Neural cell (in vitro differentiated cells): ENCODE data around the gene CDH4. TPM values are rescaled to one million over a fixed set of nuclear protein-coding genes. Genes with fewer than 3 reads are reported as not detected.

ENCODE experiments used
- H2AFZ ChIP-seq: fragments of 200-600, 300-800 bp; sonication (generic), shearing (Covaris generic); 2 replicates; pipeline ENCODE4 v1.6.0; 2014; ENCODE audit warnings: low read depth, mild to moderate bottlenecking, antibody characterized with exemption, low read length, moderate library complexity
- H3F3A ChIP-seq: fragments of 200-600 bp; shearing (Covaris generic); 2 replicates; pipeline ENCODE4 v1.6.1; 2016; ENCODE audit warnings: mild to moderate bottlenecking, moderate library complexity, mixed read lengths, antibody characterized with exemption, low read length; ENCODE audit not compliant: insufficient read depth, poor library complexity, severe bottlenecking
- H3K27ac ChIP-seq: fragments of 200-600, 300-800 bp; sonication (generic), shearing (Covaris generic); 2 replicates; pipeline ENCODE4 v1.5.1; 2014; ENCODE audit warnings: mild to moderate bottlenecking, low read length, moderate library complexity
- H3K27me3 ChIP-seq: fragments of 300-800, 200-600 bp; sonication (generic), shearing (Covaris generic); 2 replicates; pipeline ENCODE4 v1.6.0; 2014; ENCODE audit warnings: mild to moderate bottlenecking, low read depth, low read length, moderate library complexity; ENCODE audit not compliant: insufficient read depth
- H3K36me3 ChIP-seq: fragments of 300-800, 200-600 bp; sonication (generic), shearing (Covaris generic); 2 replicates; pipeline ENCODE4 v1.5.1; 2014; ENCODE audit warnings: mild to moderate bottlenecking, antibody characterized with exemption, low read length, moderate library complexity; ENCODE audit not compliant: insufficient read depth
- H3K4me2 ChIP-seq: fragments of 300-800, 200-600 bp; sonication (generic), shearing (Covaris generic); 2 replicates; pipeline ENCODE4 v1.6.0; 2014; ENCODE audit warnings: mild to moderate bottlenecking, low read length
- H3K4me3 ChIP-seq: fragments of 300-800, 200-600 bp; sonication (generic), shearing (Covaris generic); 2 replicates; pipeline ENCODE4 v1.5.1; 2014; ENCODE audit warnings: mild to moderate bottlenecking, low read length, moderate library complexity
- H3K79me2 ChIP-seq: fragments of 200-600 bp; shearing (Covaris generic); replicated peaks from 2 replicates; pipeline ENCODE4 v1.6.0; 2014; ENCODE audit warnings: mild to moderate bottlenecking, low read length, moderate library complexity; ENCODE audit not compliant: insufficient read depth
- H3K9ac ChIP-seq: fragments of 300-800, 200-600 bp; sonication (generic), shearing (Covaris generic); 2 replicates; pipeline ENCODE4 v1.6.1; 2016; ENCODE audit warnings: mild to moderate bottlenecking, low read length, mixed read lengths
- H3K9me2 ChIP-seq: fragments of 200-600 bp; shearing (Covaris generic); 2 replicates; pipeline ENCODE4 v1.6.1; 2016; ENCODE audit warnings: mild to moderate bottlenecking, low read length, mixed read lengths; ENCODE audit not compliant: insufficient read depth
- H3K9me3 ChIP-seq: fragments of 200-600, 300-800 bp; sonication (generic), shearing (Covaris generic); 2 replicates; pipeline ENCODE4 v1.6.1; 2016; ENCODE audit warnings: mild to moderate bottlenecking, mixed run types, low read length, moderate library complexity, mixed read lengths
- H4K20me1 ChIP-seq: fragments of 200-600 bp; shearing (Covaris generic); 2 replicates; pipeline ENCODE4 v1.6.1; 2016; ENCODE audit warnings: mild to moderate bottlenecking, mixed run types; ENCODE audit not compliant: insufficient read depth
- CTCF ChIP-seq: fragments of 450-650 bp; IDR thresholded peaks from 2 replicates; pipeline ENCODE4 v1.5.1; 2014; ENCODE audit warnings: antibody characterized with exemption, mild to moderate bottlenecking, moderate library complexity; ENCODE audit not compliant: poor library complexity, severe bottlenecking
- EP300 ChIP-seq: fragments of 450-650 bp; conservative IDR thresholded peaks from 2 replicates; pipeline ENCODE4 v1.6.1; 2014; ENCODE audit warnings: antibody characterized with exemption, mild to moderate bottlenecking, moderate library complexity; ENCODE audit not compliant: poor library complexity, severe bottlenecking
- EZH2 ChIP-seq: fragments of 200-600, 300-800 bp; shearing (Covaris generic), sonication (generic); IDR thresholded peaks from 2 replicates; pipeline ENCODE4 v1.6.1; 2014; ENCODE audit warnings: antibody characterized with exemption, low read length, borderline replicate concordance, mild to moderate bottlenecking; ENCODE audit not compliant: insufficient read depth, poor library complexity, severe bottlenecking
- MXI1 ChIP-seq: fragments of 450-650 bp; conservative IDR thresholded peaks from 2 replicates; pipeline ENCODE4 v1.6.1; 2014; ENCODE audit warnings: antibody characterized with exemption, mild to moderate bottlenecking; ENCODE audit not compliant: poor library complexity, severe bottlenecking
- POLR2AphosphoS5 ChIP-seq: IDR thresholded peaks from 2 replicates; pipeline ENCODE4 v1.6.1; 2012
- RAD21 ChIP-seq: fragments of 450-650 bp; conservative IDR thresholded peaks from 2 replicates; pipeline ENCODE4 v1.6.1; 2014; ENCODE audit warnings: antibody characterized with exemption, mild to moderate bottlenecking, moderate library complexity
- REST ChIP-seq: IDR thresholded peaks from 2 replicates; pipeline ENCODE4 v1.6.1; 2012; ENCODE audit warnings: borderline replicate concordance
- SMC3 ChIP-seq: fragments of 450-650 bp; conservative IDR thresholded peaks from 2 replicates; pipeline ENCODE4 v1.6.1; 2014; ENCODE audit warnings: antibody characterized with exemption, mild to moderate bottlenecking, moderate library complexity; ENCODE audit not compliant: poor library complexity
- TAF1 ChIP-seq: IDR thresholded peaks from 2 replicates; pipeline ENCODE4 v1.6.1; 2012; ENCODE audit warnings: low read depth
- polyA plus RNA-seq: library from polyadenylated mRNA; depleted of rRNA; stranded (reverse); fragments of >200 nt; gene quantifications from 2 replicates; pipeline ENCODE4 v1.2.3, GENCODE V29; 2014

CDH4 gene
- polyA plus RNA-seq, 1 donor from 2014 or later = 24.6 TPM

GRCh38 chr20:61440548-61441055 is 188.5 kb downstream of the CDH4 start:
- H3K4me3 ChIP-seq = no peak overlapping the region
- H3K79me2 ChIP-seq = no peaks in the 10 kb centered on the region
- no peak overlapping the region for H2AFZ ChIP-seq
- H3K36me3 ChIP-seq = no peaks in the 10 kb centered on the region
- no peak overlapping the region for H3K4me2 ChIP-seq
- no peaks in the 10 kb centered on the region for H3K9me2 ChIP-seq
- no peaks in the 10 kb centered on the region for H3K27me3 ChIP-seq
- no peaks in the 10 kb centered on the region for H4K20me1 ChIP-seq
- no peak for TF ChIP-seq EP300
- TF ChIP-seq RAD21 = no peak
- TF ChIP-seq MXI1 = no peak
- TF ChIP-seq POLR2AphosphoS5 = no peak
- no peak for TF ChIP-seq TAF1
- TF ChIP-seq EZH2 = no peak
- no peak for TF ChIP-seq CTCF
- no peak for TF ChIP-seq SMC3
- no peak for TF ChIP-seq REST
- H3K9me3 ChIP-seq = no peaks in the 10 kb centered on the region
- H3K9ac ChIP-seq = no peak overlapping the region
- H3K27ac ChIP-seq = no peak overlapping the region
- peaks cover 10% of the 10 kb centered on the region for H3F3A ChIP-seq

- no peak overlapping the region for H3K4me3 ChIP-seq
- H2AFZ ChIP-seq = no peak overlapping the region
- H4K20me1 ChIP-seq = no peaks in the 10 kb centered on the region
- H3K27ac ChIP-seq = no peak overlapping the region
- H3K79me2 ChIP-seq = no peaks in the 10 kb centered on the region
- TF ChIP-seq EZH2 = no peak
- no peak for TF ChIP-seq MXI1
- no peak for TF ChIP-seq SMC3
- TF ChIP-seq REST = no peak
- TF ChIP-seq POLR2AphosphoS5 = no peak
- no peak for TF ChIP-seq CTCF
- no peak for TF ChIP-seq RAD21
- no peak for TF ChIP-seq EP300
- no peak for TF ChIP-seq TAF1
- H3K9me2 ChIP-seq = no peaks in the 10 kb centered on the region
- no peaks in the 10 kb centered on the region for H3K27me3 ChIP-seq
- no peak overlapping the region for H3K9ac ChIP-seq
- peaks cover 3% of the 10 kb centered on the region for H3F3A ChIP-seq
- no peak overlapping the region for H3K4me2 ChIP-seq
- H3K9me3 ChIP-seq = no peaks in the 10 kb centered on the region
- no peaks in the 10 kb centered on the region for H3K36me3 ChIP-seq
Measured at GRCh38 chr20:61441537-61441936, 189.5 kb downstream of the CDH4 start.
